IMR-90 (cell line): ENCODE results near the gene MAN2A1. TPM values are rescaled to one million over a fixed set of nuclear protein-coding genes. Genes with fewer than 3 reads are reported as not detected.

Source experiments
- ATAC-seq: fragments of 200-7000 bp; cut with Tn5 transposase; 2 replicates; pipeline ENCODE4 v1.9.1; 2020; ENCODE audit warnings: low read depth, mild to moderate bottlenecking, moderate library complexity
- BruUV-seq: library from RNA; stranded (reverse); fragments of 400-500 nt; replicated peaks from 2 replicates; lab custom pipeline; 2021; lab: Mats Ljungman, UMichigan
- CTCF ChIA-PET: fragments of 300-600 bp; formaldehyde crosslinking; extraction: SDS; loops from one replicate; lab custom pipeline; 2021; ENCODE audit warnings: antibody characterized with exemption; lab: Yijun Ruan, JAX
- POLR2A ChIA-PET: fragments of 300-600 bp; sonication (Branson Sonifier 250); formaldehyde crosslinking; loops from one replicate; lab custom pipeline; 2022; ENCODE audit warnings: antibody characterized with exemption; ENCODE audit not compliant: unreplicated experiment; lab: Charles Lee
- DNase-seq: peaks from one replicate; pipeline ENCODE4 v3.0.0; 2013
- H2AFZ ChIP-seq: replicated peaks from 2 replicates; pipeline ENCODE3; 2013; ENCODE audit warnings: low read length, mild to moderate bottlenecking; ENCODE audit not compliant: poor library complexity
- H2AK5ac ChIP-seq: 2 replicates; pipeline ENCODE4 v1.6.1; 2013; ENCODE audit warnings: low read depth, low read length, inconsistent platforms
- H2AK9ac ChIP-seq: replicated peaks from 2 replicates; pipeline ENCODE3; 2013; ENCODE audit warnings: mild to moderate bottlenecking, low read depth, low read length, moderate library complexity; ENCODE audit not compliant: poor library complexity
- H2BK120ac ChIP-seq: 2 replicates; pipeline ENCODE4 v1.6.1; 2013; ENCODE audit warnings: low read depth, low read length, inconsistent platforms
- H2BK15ac ChIP-seq: 3 replicates; pipeline ENCODE4 v1.6.1; 2013; ENCODE audit warnings: low read depth, low read length, inconsistent platforms
- H2BK20ac ChIP-seq: 2 replicates; pipeline ENCODE4 v1.6.1; 2013; ENCODE audit warnings: low read depth, mild to moderate bottlenecking, inconsistent platforms, low read length, moderate library complexity
- H2BK5ac ChIP-seq: 2 replicates; pipeline ENCODE4 v1.6.1; 2013; ENCODE audit warnings: mild to moderate bottlenecking, low read depth, low read length, inconsistent platforms; ENCODE audit not compliant: poor library complexity, severe bottlenecking
- H3K14ac ChIP-seq: replicated peaks from 2 replicates; pipeline ENCODE4 v1.6.1; 2013; ENCODE audit warnings: low read depth, low read length, inconsistent platforms
- H3K18ac ChIP-seq: 2 replicates; pipeline ENCODE4 v1.6.1; 2013; ENCODE audit warnings: low read depth, low read length, control low read depth
- H3K23ac ChIP-seq: 2 replicates; pipeline ENCODE4 v1.6.1; 2013; ENCODE audit warnings: low read depth, low read length, inconsistent platforms
- H3K27ac ChIP-seq: 2 replicates; pipeline ENCODE4 v1.5.1; 2013; ENCODE audit warnings: mild to moderate bottlenecking, control low read depth, low read length; ENCODE audit not compliant: insufficient read depth
- H3K27me3 ChIP-seq: 2 replicates; pipeline ENCODE4 v1.6.1; 2013; ENCODE audit warnings: low read length; ENCODE audit not compliant: control insufficient read depth, insufficient read depth
- H3K36me3 ChIP-seq: 2 replicates; pipeline ENCODE4 v1.6.1; 2013; ENCODE audit warnings: low read length, mixed read lengths; ENCODE audit not compliant: control insufficient read depth, insufficient read depth
- H3K4ac ChIP-seq: 2 replicates; pipeline ENCODE4 v1.6.1; 2013; ENCODE audit warnings: low read depth, low read length, inconsistent platforms
- H3K4me1 ChIP-seq: 2 replicates; pipeline ENCODE4 v1.6.1; 2013; ENCODE audit warnings: low read length, mixed read lengths; ENCODE audit not compliant: control insufficient read depth, insufficient read depth
- H3K4me2 ChIP-seq: 2 replicates; pipeline ENCODE4 v1.6.1; 2013; ENCODE audit warnings: low read depth, mild to moderate bottlenecking, control low read depth, low read length, moderate library complexity
- H3K4me3 ChIP-seq: 2 replicates; pipeline ENCODE4 v1.5.1; 2013; ENCODE audit warnings: low read depth, mild to moderate bottlenecking, control low read depth, low read length, moderate library complexity; ENCODE audit not compliant: insufficient read depth
- H3K56ac ChIP-seq: 2 replicates; pipeline ENCODE4 v1.6.1; 2013; ENCODE audit warnings: low read length, inconsistent platforms; ENCODE audit not compliant: insufficient read depth; ENCODE audit errors: extremely low read depth
- H3K79me1 ChIP-seq, 2 experiments: 2 replicates each; pipeline ENCODE4 v1.6.1; 2013; ENCODE audit warnings: low read length in 2 of 2, inconsistent platforms in 1 of 2, low read depth in 1 of 2
- H3K9ac ChIP-seq: 2 replicates; pipeline ENCODE4 v1.6.1; 2013; ENCODE audit warnings: low read depth, low read length, control low read depth
- H3K9me1 ChIP-seq: 2 replicates; pipeline ENCODE4 v1.6.1; 2013; ENCODE audit warnings: low read length, inconsistent platforms; ENCODE audit not compliant: insufficient read depth
- H3K9me3 ChIP-seq: 2 replicates; pipeline ENCODE4 v1.6.1; 2013; ENCODE audit warnings: low read length; ENCODE audit not compliant: control insufficient read depth, insufficient read depth
- H4K20me1 ChIP-seq: 2 replicates; pipeline ENCODE4 v1.6.1; 2013; ENCODE audit warnings: low read length, inconsistent platforms; ENCODE audit not compliant: insufficient read depth
- H4K5ac ChIP-seq: 2 replicates; pipeline ENCODE4 v1.6.1; 2013; ENCODE audit warnings: mild to moderate bottlenecking, low read depth, low read length, control low read depth
- H4K8ac ChIP-seq, 2 experiments: 2 replicates each; pipeline ENCODE4 v1.6.1; 2013; ENCODE audit warnings: low read depth in 2 of 2, low read length in 2 of 2, control low read depth in 1 of 2, inconsistent platforms in 1 of 2
- H4K91ac ChIP-seq: 2 replicates; pipeline ENCODE4 v1.6.1; 2013; ENCODE audit warnings: low read depth, low read length, inconsistent platforms; ENCODE audit not compliant: insufficient read depth
- BHLHE40 ChIP-seq: fragments of 150-350 bp; IDR thresholded peaks from 2 replicates; pipeline ENCODE4 v1.6.1; 2016; ENCODE audit warnings: mild to moderate bottlenecking, low read depth, low read length
- CEBPB ChIP-seq: IDR thresholded peaks from 2 replicates; pipeline ENCODE4 v1.6.1; 2012; ENCODE audit warnings: low read depth, low read length, improper control_type of control experiment
- CHD1 ChIP-seq: IDR thresholded peaks from 2 replicates; pipeline ENCODE4 v1.6.1; 2012; ENCODE audit warnings: low read depth, low read length, improper control_type of control experiment
- FOS ChIP-seq: fragments of 150-350 bp; IDR thresholded peaks from 2 replicates; pipeline ENCODE4 v1.6.1; 2016; ENCODE audit warnings: low read depth, low read length
- MAFK ChIP-seq: IDR thresholded peaks from 2 replicates; pipeline ENCODE4 v1.6.1; 2012; ENCODE audit warnings: low read depth, low read length, improper control_type of control experiment
- MAZ ChIP-seq: IDR thresholded peaks from 2 replicates; pipeline ENCODE4 v1.6.1; 2012; ENCODE audit warnings: low read depth, mild to moderate bottlenecking, low read length, improper control_type of control experiment, moderate library complexity, borderline replicate concordance
- MXI1 ChIP-seq: IDR thresholded peaks from 2 replicates; pipeline ENCODE4 v1.6.1; 2012; ENCODE audit warnings: low read depth, mild to moderate bottlenecking, low read length, moderate library complexity, borderline replicate concordance
- NFE2L2 ChIP-seq: fragments of 150-350 bp; IDR thresholded peaks from 2 replicates; pipeline ENCODE4 v1.6.1; 2016; ENCODE audit warnings: low read depth, mild to moderate bottlenecking, low read length
- POLR2A ChIP-seq: IDR thresholded peaks from 2 replicates; pipeline ENCODE4 v1.6.1; 2012; ENCODE audit warnings: mild to moderate bottlenecking, low read depth, low read length
- RAD21 ChIP-seq: IDR thresholded peaks from 2 replicates; pipeline ENCODE4 v1.6.1; 2012; ENCODE audit warnings: low read length, improper control_type of control experiment
- RCOR1 ChIP-seq: IDR thresholded peaks from 2 replicates; pipeline ENCODE4 v1.6.1; 2012; ENCODE audit warnings: mild to moderate bottlenecking, low read length, improper control_type of control experiment; ENCODE audit not compliant: insufficient replicate concordance
- RFX5 ChIP-seq: IDR thresholded peaks from 2 replicates; pipeline ENCODE4 v1.8.0; 2012; ENCODE audit warnings: low read depth, mild to moderate bottlenecking, low read length, moderate library complexity
- SMC3 ChIP-seq: fragments of 150-350 bp; IDR thresholded peaks from 2 replicates; pipeline ENCODE4 v1.6.1; 2016; ENCODE audit warnings: low read depth, mild to moderate bottlenecking, antibody characterized with exemption, low read length, moderate library complexity
- USF2 ChIP-seq: fragments of 150-350 bp; IDR thresholded peaks from 2 replicates; pipeline ENCODE4 v1.6.1; 2017; ENCODE audit warnings: mild to moderate bottlenecking, antibody characterized with exemption, low read length, low read depth
- WGBS, 2 experiments: methylation state at CpG; one replicate each; pipeline versions ENCODE4 v1.1.5 to v1.1.7; 2013; ENCODE audit warnings: missing lambda C conversion rate in 2 of 2; ENCODE audit not compliant: insufficient read length in 1 of 2; ENCODE audit errors: extremely low coverage in 2 of 2; 5-methylcytosine and 5-hydroxymethylcytosine counted together
- dilution Hi-C: fragments of 300-500 bp; cut with HindIII; formaldehyde crosslinking; loops from one replicate; pipeline ENCODE4 v1.14.3; 2018; ENCODE audit warnings: low sequenced_read_pairs; ENCODE audit not compliant: unreplicated experiment
- in situ Hi-C: fragments of 300-500 bp; cut with MboI; formaldehyde crosslinking; loops from 3 replicates; pipeline ENCODE4 v1.14.3; 2019; ENCODE audit warnings: low sequenced_read_pairs, inconsistent platforms, mixed read lengths
- intact Hi-C: fragments of 100-400 bp; cut with micrococcal nuclease; formaldehyde crosslinking; loops from 2 replicates; pipeline ENCODE4 v1.10.0; 2022
- polyA plus RNA-seq, 3 experiments: library from polyadenylated mRNA; depleted of rRNA; stranded (reverse); fragments of >200 nt; gene quantifications; 2 replicates each; pipeline ENCODE4 v1.2.3, GENCODE V29; 2012; ENCODE audit warnings: low replicate concordance in 1 of 3
- total RNA-seq: library from RNA; depleted of rRNA; stranded (reverse); fragments of >200 nt; gene quantifications from 2 replicates; pipeline ENCODE4 v1.2.3, GENCODE V29; 2012
- TF ChIP-seq, protein P1 (sequence below): fragments of 150-350 bp; IDR thresholded peaks from 2 replicates; pipeline ENCODE4 v1.6.1; 2016; ENCODE audit warnings: low read depth, mild to moderate bottlenecking, low read length, moderate library complexity, borderline replicate concordance
- TF ChIP-seq, protein P2 (sequence below): conservative IDR thresholded peaks from 2 replicates; pipeline ENCODE4 v1.5.1; 2012; ENCODE audit warnings: mild to moderate bottlenecking, low read depth, low read length, improper control_type of control experiment

The MAN2A1 gene
- total and polyA plus RNA-seq, 2 of the 4 experiments (the other 2 are of a cell fraction): 16.4 to 29.6 TPM

- H2BK20ac ChIP-seq: no peak overlapping the region
- no peak for TF ChIP-seq MXI1
- TF ChIP-seq CEBPB: no peak
- no peak for TF ChIP-seq MAFK
- no peak for TF ChIP-seq SMC3
- TF ChIP-seq RCOR1: no peak
- no peak for TF ChIP-seq USF2
- TF ChIP-seq MAZ: no peak
- TF ChIP-seq, protein P1, sequence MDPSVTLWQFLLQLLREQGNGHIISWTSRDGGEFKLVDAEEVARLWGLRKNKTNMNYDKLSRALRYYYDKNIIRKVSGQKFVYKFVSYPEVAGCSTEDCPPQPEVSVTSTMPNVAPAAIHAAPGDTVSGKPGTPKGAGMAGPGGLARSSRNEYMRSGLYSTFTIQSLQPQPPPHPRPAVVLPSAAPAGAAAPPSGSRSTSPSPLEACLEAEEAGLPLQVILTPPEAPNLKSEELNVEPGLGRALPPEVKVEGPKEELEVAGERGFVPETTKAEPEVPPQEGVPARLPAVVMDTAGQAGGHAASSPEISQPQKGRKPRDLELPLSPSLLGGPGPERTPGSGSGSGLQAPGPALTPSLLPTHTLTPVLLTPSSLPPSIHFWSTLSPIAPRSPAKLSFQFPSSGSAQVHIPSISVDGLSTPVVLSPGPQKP: no peak
- no peak for TF ChIP-seq CHD1
- no peak for TF ChIP-seq NFE2L2
- TF ChIP-seq POLR2A: no peak
- no peak for TF ChIP-seq FOS
- no peak for TF ChIP-seq BHLHE40
- TF ChIP-seq RAD21: no peak
- TF ChIP-seq RFX5: no peak
- TF ChIP-seq, protein P2, sequence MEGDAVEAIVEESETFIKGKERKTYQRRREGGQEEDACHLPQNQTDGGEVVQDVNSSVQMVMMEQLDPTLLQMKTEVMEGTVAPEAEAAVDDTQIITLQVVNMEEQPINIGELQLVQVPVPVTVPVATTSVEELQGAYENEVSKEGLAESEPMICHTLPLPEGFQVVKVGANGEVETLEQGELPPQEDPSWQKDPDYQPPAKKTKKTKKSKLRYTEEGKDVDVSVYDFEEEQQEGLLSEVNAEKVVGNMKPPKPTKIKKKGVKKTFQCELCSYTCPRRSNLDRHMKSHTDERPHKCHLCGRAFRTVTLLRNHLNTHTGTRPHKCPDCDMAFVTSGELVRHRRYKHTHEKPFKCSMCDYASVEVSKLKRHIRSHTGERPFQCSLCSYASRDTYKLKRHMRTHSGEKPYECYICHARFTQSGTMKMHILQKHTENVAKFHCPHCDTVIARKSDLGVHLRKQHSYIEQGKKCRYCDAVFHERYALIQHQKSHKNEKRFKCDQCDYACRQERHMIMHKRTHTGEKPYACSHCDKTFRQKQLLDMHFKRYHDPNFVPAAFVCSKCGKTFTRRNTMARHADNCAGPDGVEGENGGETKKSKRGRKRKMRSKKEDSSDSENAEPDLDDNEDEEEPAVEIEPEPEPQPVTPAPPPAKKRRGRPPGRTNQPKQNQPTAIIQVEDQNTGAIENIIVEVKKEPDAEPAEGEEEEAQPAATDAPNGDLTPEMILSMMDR: no peak
- peak; percentile 15 for DNase-seq
- H3K27me3 ChIP-seq: no peaks in the 10 kb centered on the region
- no peak overlapping the region for H2BK120ac ChIP-seq
- H3K14ac ChIP-seq: no peak overlapping the region
- ATAC-seq: no peak
- H2AK5ac ChIP-seq: no peak overlapping the region
- no peak overlapping the region for H3K56ac ChIP-seq
- no peak overlapping the region for H3K9ac ChIP-seq
- H3K9me1 ChIP-seq: peaks cover 3% of the 10 kb centered on the region; the same call in 1 of the 2 replicates
- no peaks in the 10 kb centered on the region for H3K79me1 ChIP-seq
- H2AFZ ChIP-seq: no peak overlapping the region
- in situ Hi-C loops (no loop called here), dilution Hi-C loops (no loop called here), intact Hi-C loops (no loop called here)
- CTCF ChIA-PET: no interaction called here
- no peak overlapping the region for H2BK15ac ChIP-seq
- H3K23ac ChIP-seq: no peak overlapping the region
- no peaks in the 10 kb centered on the region for H3K4me1 ChIP-seq
- BruUV-seq: no TSS peak
- no peak overlapping the region for H3K4me2 ChIP-seq
- no peak overlapping the region for H3K27ac ChIP-seq
- no peak overlapping the region for H4K5ac ChIP-seq
- H4K20me1 ChIP-seq: no peaks in the 10 kb centered on the region
- H3K9me3 ChIP-seq: no peaks in the 10 kb centered on the region
- no peak overlapping the region for H2BK5ac ChIP-seq
- no CpG with 5 or more reads among the region's 6 CpGs for WGBS, 2 experiments
- H4K91ac ChIP-seq: no peak overlapping the region
- no peak overlapping the region for H3K4me3 ChIP-seq
- POLR2A ChIA-PET: no interaction called here
- no peak overlapping the region for H4K8ac ChIP-seq
- H3K4ac ChIP-seq: no peak overlapping the region
- no peak overlapping the region for H3K18ac ChIP-seq
- no peaks in the 10 kb centered on the region for H3K36me3 ChIP-seq
- no peak overlapping the region for H2AK9ac ChIP-seq
These were observed 191.4 kb downstream of the MAN2A1 start for GRCh38 chr5:109880907-109881685.
